ENCODE measurements around the gene CDH12. TPM values are rescaled to one million over a fixed set of nuclear protein-coding genes. Genes with fewer than 3 reads are reported as not detected.
"Not testable (repeated sequence)": the region's sequence is repeated elsewhere in the genome, so short reads cannot be mapped to it uniquely, and the experiment has no call there.

CDH12 gene
- total RNA-seq, 1 donor from 2014 or later: 0.38 TPM

GRCh38 chr5:22245770-22246169, 607.4 kb downstream of the CDH12 start:
- Histone ChIP-seq H3K4me3 (no peak overlapping the region), H3K27ac (no peak overlapping the region), H3K27me3 (ENCODE audit: low read depth) (no peaks in the 10 kb centered on the region), H3K9me3 (no peaks in the 10 kb centered on the region), H3K4me1 (no peaks in the 10 kb centered on the region), H3K36me3 (no peaks in the 10 kb centered on the region)
- intact Hi-C loops (cut with DNase I): no loop called here
- no peak for DNase-seq
- TF ChIP-seq, protein P1, sequence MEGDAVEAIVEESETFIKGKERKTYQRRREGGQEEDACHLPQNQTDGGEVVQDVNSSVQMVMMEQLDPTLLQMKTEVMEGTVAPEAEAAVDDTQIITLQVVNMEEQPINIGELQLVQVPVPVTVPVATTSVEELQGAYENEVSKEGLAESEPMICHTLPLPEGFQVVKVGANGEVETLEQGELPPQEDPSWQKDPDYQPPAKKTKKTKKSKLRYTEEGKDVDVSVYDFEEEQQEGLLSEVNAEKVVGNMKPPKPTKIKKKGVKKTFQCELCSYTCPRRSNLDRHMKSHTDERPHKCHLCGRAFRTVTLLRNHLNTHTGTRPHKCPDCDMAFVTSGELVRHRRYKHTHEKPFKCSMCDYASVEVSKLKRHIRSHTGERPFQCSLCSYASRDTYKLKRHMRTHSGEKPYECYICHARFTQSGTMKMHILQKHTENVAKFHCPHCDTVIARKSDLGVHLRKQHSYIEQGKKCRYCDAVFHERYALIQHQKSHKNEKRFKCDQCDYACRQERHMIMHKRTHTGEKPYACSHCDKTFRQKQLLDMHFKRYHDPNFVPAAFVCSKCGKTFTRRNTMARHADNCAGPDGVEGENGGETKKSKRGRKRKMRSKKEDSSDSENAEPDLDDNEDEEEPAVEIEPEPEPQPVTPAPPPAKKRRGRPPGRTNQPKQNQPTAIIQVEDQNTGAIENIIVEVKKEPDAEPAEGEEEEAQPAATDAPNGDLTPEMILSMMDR (IDR thresholded peaks at IDR 0.05): no peak
- no peak for ATAC-seq

- Histone ChIP-seq H3K9me3 (no peaks in the 10 kb centered on the region), H3K27me3 (ENCODE audit: low read depth) (no peaks in the 10 kb centered on the region), H3K4me3 (no peak overlapping the region), H3K27ac (no peak overlapping the region), H3K36me3 (no peaks in the 10 kb centered on the region), H3K4me1 (no peaks in the 10 kb centered on the region)
- intact Hi-C loops (cut with DNase I): no loop called here
- DNase-seq (no peak), ATAC-seq (no peak)
- TF ChIP-seq, protein P1 (IDR thresholded peaks at IDR 0.05): no peak
Observed at GRCh38 chr5:22242532-22242931, 610.6 kb downstream of the CDH12 start.

- no peaks in the 10 kb centered on the region for H3K4me1 ChIP-seq
- DNase-seq (no peak), ATAC-seq (no peak)
- H3K4me3 ChIP-seq: no peak overlapping the region
- H3K36me3 ChIP-seq: no peaks in the 10 kb centered on the region
- H3K9me3 ChIP-seq: no peaks in the 10 kb centered on the region
- no peak overlapping the region for H3K27ac ChIP-seq
- intact Hi-C loops (cut with DNase I): no loop called here
- TF ChIP-seq, protein P1 (IDR thresholded peaks at IDR 0.05): no peak
- no peaks in the 10 kb centered on the region for H3K27me3 ChIP-seq (ENCODE audit: low read depth)
Observed at GRCh38 chr5:22238047-22238446, 615.1 kb downstream of the CDH12 start.

DNA sequence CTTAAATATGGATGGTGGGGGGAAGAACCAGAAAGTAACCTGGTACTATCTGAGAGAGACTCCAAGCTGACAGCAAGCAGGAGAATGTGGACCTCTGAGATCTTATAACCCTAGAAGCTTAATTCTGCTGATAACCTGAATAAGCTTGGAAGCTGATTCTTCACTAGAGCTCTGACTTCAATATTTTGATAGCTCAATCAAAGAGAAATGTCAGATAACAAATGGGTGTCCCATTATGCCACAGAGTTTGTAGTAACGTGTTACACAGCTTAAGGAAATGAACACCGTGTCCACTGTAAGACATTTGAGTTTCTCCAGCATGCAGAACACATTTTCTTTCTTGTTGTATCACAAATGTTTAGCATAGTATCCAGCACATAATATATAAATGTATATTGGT, 626.7 kb downstream of the CDH12 start:
- DNase-seq: no peak
- ATAC-seq: no peak
- no peaks in the 10 kb centered on the region for H3K4me1 ChIP-seq
- intact Hi-C loops (cut with DNase I): no loop called here
- H3K27me3 ChIP-seq (ENCODE audit: low read depth): no peaks in the 10 kb centered on the region
- no peaks in the 10 kb centered on the region for H3K36me3 ChIP-seq
- no peak overlapping the region for H3K27ac ChIP-seq
- TF ChIP-seq, protein P1 (IDR thresholded peaks at IDR 0.05): no peak
- no peaks in the 10 kb centered on the region for H3K9me3 ChIP-seq
- H3K4me3 ChIP-seq: no peak overlapping the region

- ATAC-seq (no peak), DNase-seq (no peak)
- Histone ChIP-seq H3K9me3 (no peaks in the 10 kb centered on the region), H3K27me3 (ENCODE audit: low read depth) (no peaks in the 10 kb centered on the region), H3K36me3 (no peaks in the 10 kb centered on the region), H3K27ac (no peak overlapping the region), H3K4me1 (no peaks in the 10 kb centered on the region), H3K4me3 (no peak overlapping the region)
- intact Hi-C loops (cut with DNase I): no loop called here
- TF ChIP-seq, protein P1 (IDR thresholded peaks at IDR 0.05): no peak
Observed at GRCh38 chr5:22223079-22223478, 630.1 kb downstream of the CDH12 start.

DNA sequence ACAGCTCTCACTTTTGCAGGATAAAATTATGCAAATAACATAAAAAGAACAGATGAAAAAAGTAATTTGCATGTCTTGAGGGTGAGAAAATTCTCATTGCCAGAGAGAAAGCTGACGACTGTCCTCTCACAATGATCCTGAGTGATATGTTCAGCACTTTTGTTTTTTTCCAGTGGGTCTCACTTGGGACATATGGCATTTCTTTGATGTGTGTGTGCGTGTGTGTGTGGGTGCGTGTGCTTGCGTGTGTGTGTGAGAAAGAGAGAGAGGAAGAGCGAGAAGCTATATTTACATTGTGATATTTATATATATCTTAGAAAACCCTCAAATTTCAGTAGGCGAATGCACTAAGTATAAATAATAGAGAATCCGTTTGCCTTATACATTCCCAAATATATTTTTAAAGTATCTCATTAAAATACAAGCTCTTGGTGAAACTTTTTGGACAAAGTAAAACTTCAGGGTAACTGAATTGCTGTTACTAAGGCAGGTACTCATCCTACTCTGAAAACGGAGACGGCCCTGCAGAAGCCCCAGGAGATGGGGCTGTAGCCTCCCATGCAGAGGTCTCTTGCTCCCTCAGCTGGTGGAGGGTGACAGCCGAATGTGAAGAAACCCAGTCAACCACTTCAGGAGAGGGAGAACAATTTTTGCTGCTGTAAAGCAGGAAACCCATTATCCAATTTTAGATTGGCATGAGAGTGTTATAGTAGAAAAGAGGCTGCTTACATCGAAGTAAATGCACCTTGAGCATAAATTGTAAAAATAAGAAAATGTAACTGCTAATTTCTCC, 639.2 kb downstream of the CDH12 start:
- H3K9me3 ChIP-seq; intact Hi-C loops (cut with DNase I); H3K4me1 ChIP-seq; DNase-seq; H3K27ac ChIP-seq; H3K4me3 ChIP-seq; H3K27me3 ChIP-seq (ENCODE audit: low read depth); H3K36me3 ChIP-seq: not testable (repeated sequence)
- peak; percentile 43 to 50 for ATAC-seq

DNA sequence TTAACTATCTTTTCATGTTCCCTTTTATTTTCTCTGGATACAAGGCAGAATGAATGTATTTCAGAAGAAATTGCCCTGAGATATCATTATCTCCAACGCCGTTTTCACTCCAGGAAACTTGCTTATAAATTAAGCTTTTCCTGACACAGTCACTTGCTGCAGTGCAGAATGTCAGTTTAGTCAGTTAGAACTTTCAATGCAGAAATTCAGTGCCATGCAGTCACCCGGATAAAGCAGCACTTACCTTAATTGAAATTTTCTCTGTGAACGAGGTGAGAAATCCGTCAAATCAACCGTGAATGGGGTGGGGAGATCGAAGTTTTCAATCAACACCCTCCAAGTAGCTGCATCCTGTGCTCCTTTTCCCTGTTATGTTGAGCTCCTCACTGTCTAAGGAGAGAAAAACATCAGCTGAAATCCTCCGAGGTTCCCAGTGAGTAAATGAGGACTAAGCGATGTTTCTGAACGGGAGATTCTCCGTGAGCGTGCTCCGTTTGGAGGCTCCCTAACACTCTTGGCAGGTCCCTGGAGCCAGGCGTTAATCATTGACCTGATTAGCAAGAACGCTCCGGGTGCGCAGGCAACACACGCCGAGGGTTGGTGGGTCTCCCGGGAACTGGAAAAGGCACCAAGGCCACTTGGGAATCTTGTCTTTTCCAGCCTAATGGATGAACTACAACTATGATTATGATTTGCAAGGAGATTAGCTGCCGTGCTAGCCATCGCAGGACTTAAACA, 640.7 kb downstream of the CDH12 start:
- H3K4me3 ChIP-seq; H3K27me3 ChIP-seq (ENCODE audit: low read depth); H3K4me1 ChIP-seq; H3K9me3 ChIP-seq; H3K36me3 ChIP-seq; intact Hi-C loops (cut with DNase I); DNase-seq; H3K27ac ChIP-seq: not testable (repeated sequence)
- peak; percentile 50 to 57 for ATAC-seq

- H3K36me3 ChIP-seq; H3K4me3 ChIP-seq; H3K9me3 ChIP-seq; intact Hi-C loops (cut with DNase I); ATAC-seq; H3K27ac ChIP-seq; DNase-seq; H3K27me3 ChIP-seq (ENCODE audit: low read depth); H3K4me1 ChIP-seq: not testable (repeated sequence)
Observed at GRCh38 chr5:22208463-22208862, 644.7 kb downstream of the CDH12 start.
